Measurements from ENCODE around the gene L1TD1.
"Not testable (repeated sequence)": the region's sequence is repeated elsewhere in the genome, so short reads cannot be mapped to it uniquely, and the experiment has no call there.

Gene L1TD1, protein sequence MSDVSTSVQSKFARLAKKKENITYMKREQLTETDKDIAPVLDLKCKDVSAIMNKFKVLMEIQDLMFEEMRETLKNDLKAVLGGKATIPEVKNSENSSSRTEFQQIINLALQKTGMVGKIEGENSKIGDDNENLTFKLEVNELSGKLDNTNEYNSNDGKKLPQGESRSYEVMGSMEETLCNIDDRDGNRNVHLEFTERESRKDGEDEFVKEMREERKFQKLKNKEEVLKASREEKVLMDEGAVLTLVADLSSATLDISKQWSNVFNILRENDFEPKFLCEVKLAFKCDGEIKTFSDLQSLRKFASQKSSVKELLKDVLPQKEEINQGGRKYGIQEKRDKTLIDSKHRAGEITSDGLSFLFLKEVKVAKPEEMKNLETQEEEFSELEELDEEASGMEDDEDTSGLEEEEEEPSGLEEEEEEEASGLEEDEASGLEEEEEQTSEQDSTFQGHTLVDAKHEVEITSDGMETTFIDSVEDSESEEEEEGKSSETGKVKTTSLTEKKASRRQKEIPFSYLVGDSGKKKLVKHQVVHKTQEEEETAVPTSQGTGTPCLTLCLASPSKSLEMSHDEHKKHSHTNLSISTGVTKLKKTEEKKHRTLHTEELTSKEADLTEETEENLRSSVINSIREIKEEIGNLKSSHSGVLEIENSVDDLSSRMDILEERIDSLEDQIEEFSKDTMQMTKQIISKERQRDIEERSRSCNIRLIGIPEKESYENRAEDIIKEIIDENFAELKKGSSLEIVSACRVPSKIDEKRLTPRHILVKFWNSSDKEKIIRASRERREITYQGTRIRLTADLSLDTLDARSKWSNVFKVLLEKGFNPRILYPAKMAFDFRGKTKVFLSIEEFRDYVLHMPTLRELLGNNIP

GRCh38 chr1:62194651-62195544 is at the start of gene L1TD1:
Gene L1TD1 (plus strand): TSS chr1:62194849. CDS start chr1:62206629, 11,780 bp downstream.
- no peak for DNase-seq (ENCODE audit: low read depth in 1 of 2, low spot score in 1 of 2)

GRCh38 chr1:62159940-62160348 is 34.7 kb upstream of the L1TD1 start:
- DNase-seq (ENCODE audit: low read depth in 1 of 2, low spot score in 1 of 2): no peak

GRCh38 chr1:62161711-62162110 is 32.9 kb upstream of the L1TD1 start:
- DNase-seq (ENCODE audit: low read depth in 1 of 2, low spot score in 1 of 2): no peak

GRCh38 chr1:62170380-62170779 is 24.3 kb upstream of the L1TD1 start:
- DNase-seq (ENCODE audit: low read depth in 1 of 2, low spot score in 1 of 2): not testable (repeated sequence)

DNA sequence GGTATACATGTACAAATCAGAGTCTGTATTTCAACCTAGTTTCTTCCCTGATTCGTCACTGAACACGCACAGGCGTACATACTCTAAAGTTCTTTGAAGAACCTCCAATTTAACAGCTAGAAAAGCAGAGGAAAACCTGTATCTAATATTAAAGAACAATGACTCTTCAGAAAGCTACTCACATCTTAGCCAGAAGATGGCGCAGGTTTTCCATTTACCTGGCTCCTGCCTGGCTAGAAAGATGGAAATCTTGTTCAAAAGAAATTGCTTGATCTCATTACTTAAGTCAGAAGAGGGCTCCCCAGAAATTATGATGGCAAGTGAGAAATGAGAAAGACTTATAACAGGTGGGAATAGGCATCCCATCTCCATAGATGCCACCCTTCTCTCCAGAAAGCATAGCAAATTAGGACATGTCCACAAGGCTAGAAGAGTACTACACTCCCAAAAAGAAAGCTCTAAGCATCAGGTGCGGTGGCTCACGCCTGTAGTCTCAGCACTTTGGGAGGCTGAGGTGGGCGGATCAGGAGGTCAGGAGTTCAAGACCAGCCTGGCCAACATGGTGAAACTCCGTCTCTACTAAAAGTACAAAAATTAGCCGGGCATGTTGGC is 19.0 kb upstream of the L1TD1 start:
- DNase-seq (ENCODE audit: low read depth in 1 of 2, low spot score in 1 of 2): no peak

DNA sequence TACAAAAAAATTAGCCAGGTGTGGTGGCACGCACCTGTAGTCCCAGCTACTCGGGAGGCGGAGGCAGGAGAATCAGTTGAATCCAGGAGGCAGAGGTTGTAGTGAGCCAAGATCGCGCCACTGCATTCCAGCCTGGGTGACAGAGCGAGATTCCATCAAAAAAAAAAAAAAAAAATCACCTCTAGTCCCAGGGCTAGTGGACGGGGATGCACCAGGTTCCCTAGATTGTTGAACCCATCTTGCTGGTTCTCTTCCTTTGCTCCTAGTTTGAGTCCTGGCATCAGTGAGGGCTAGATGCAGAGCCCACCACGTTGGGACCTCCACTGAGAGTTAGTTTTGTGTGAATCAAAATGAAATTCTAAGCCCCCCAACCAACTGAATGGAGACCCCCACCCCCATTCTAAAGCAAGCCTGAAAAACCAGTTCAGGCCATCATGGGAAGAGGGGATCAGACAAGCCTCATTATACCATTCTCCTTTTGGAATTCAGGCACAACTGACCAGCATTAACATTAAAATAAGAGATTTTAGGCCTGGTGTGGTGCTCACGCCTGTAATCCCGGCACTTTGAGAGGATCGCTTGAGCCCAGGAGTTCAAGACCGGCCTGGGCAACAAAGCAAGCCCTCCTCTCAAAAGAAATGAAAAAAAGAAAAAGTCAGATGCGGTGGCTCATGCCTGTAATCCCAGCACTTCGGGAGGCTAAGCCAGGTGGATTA is 17.9 kb upstream of the L1TD1 start:
- no peak for DNase-seq (ENCODE audit: low read depth in 1 of 2, low spot score in 1 of 2)

DNA sequence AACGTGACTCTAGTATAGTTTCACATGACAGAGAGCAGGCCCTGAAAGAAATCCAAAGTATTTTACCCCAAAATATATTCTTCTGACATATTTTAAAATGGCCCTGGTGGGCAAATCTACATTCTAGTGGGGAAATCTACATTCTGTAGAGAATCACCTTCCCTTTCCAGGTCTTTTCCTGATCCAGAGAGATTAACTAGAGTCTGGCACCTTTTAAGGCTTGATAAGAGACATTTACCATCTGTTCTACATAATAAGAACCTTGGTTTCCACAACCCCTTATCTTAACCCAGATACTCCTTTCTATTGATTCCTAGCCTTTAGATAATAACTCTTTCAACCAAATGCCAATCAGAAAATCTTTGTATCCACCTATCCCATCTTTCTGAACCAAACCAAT is 17.0 kb upstream of the L1TD1 start:
- DNase-seq (ENCODE audit: low read depth in 1 of 2, low spot score in 1 of 2): no peak

GRCh38 chr1:62178372-62178771 is 16.3 kb upstream of the L1TD1 start:
- DNase-seq (ENCODE audit: low read depth in 1 of 2, low spot score in 1 of 2): no peak

DNA sequence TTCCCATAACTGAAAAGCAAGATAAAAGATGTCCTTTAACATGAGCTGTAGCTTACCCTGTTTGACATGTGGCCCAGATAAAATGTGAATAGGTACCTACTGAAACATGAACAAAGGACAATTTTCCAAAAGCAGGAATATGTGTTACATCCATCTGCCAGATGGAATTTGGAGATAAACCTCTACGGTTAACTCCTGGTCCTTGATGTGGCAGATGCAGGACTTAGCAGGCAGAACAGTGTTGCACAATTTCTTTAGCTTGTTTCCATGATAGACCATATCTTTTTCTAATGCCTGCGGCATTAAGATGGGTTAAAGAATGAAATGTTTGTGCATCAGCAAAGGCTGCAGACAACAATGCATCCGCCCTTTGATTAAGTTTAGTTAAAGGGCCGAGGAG is 14.6 kb upstream of the L1TD1 start:
- not testable (repeated sequence) for DNase-seq (ENCODE audit: low read depth in 1 of 2, low spot score in 1 of 2)

DNA sequence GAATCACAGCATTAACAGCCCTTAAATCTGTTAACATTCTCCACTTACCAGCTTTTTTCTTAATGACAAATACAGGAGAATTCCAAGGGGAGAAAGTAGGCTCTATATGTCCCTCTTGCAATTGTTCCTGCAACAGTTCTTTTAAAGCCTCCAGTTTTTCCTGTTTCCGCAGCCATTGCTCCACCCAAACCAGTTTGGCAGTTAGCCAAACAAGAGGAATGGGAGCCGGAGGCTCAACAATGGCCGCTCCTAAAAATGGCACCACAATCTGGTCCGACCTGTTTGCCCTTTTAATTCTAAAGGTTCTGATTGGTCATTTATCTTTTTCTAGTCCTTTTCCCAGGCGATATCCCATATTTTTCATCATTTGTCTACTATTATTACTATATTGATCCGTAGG is 14.0 kb upstream of the L1TD1 start:
- no peak for DNase-seq (ENCODE audit: low read depth in 1 of 2, low spot score in 1 of 2)

DNA sequence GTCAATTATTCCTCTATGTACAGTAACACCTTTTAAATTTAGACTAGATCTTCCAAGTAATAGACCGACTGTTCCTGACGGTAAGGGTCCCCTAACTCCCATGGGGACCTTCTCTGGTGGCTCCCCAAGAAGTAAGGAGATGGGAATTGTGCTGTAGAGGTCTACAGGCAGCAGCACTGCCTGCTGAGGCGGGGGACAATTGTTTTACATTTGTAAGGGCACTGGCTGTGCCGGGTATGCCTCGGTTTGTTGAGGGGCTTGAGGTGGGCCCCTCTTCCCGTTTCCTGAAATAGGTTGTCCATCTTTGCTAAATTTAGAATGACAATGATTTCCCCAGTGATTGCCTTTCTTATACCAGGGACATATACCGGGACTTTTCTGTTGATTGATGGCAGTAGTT is 13.1 kb upstream of the L1TD1 start:
- DNase-seq (ENCODE audit: low read depth in 1 of 2, low spot score in 1 of 2): no peak

- DNase-seq (ENCODE audit: low read depth in 1 of 2, low spot score in 1 of 2): not testable (repeated sequence)
Observed at GRCh38 chr1:62182157-62182556, 12.5 kb upstream of the L1TD1 start.

DNA sequence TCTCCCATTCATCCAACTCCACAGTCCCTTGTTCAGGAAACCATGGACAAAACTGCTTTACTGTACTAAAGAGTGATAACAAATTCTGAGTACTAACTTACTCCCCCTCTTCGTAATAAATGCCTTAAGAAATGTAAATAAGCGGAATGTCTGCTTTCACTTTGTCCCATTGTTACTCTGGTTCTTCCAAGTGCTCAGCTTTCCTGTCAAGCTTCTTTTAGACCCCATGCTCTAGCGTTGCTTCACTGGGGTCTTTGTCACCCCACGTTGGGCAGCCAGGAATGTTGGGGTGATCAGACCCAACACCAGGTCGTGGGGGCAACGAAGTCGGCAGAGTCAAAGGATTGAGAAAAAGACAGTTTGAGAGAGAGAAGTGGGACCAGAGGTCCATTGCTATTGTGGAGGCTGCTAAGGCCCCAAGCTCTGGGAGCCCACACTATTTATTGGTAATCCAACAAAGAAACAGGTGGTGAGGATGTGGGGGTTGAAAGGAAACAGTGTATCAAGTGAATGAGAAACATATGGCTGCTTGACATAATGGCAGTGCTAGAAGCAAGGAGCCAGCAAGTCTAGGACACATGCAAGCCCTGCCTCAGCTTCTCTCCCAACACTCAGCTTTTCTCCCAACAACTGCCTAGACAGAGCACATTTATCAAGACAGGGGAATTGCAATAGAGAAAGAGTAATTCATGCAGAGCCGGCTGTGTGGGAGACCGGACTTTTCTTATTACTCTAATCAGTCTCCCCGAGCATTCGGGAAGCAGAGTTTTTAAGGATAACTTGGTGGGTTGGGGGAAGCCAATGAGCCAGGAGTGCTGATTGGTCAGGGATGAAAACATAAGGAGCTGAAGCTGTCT is 11.3 kb upstream of the L1TD1 start:
- DNase-seq (ENCODE audit: low read depth in 1 of 2, low spot score in 1 of 2): not testable (repeated sequence)

DNA sequence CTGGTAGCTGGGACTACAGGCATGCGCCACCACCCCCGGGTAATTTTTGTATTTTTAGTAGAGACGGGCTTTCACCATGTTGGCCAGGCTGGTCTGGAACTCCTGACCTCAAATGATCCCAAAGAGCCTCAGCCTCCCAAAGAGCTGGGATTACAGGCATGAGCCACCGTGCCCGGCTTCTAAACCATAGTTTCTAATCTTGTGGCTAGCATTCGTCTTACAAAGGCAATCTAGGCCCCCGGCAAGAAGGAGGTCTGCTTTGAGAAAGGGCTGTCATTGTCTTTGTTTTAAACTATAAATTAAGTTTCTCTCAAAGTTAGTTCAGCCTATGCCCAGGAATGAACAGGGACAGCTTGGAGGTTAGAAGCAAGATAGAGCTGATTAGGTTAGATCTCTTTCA is 10.3 kb upstream of the L1TD1 start:
- no peak for DNase-seq (ENCODE audit: low read depth in 1 of 2, low spot score in 1 of 2)

DNA sequence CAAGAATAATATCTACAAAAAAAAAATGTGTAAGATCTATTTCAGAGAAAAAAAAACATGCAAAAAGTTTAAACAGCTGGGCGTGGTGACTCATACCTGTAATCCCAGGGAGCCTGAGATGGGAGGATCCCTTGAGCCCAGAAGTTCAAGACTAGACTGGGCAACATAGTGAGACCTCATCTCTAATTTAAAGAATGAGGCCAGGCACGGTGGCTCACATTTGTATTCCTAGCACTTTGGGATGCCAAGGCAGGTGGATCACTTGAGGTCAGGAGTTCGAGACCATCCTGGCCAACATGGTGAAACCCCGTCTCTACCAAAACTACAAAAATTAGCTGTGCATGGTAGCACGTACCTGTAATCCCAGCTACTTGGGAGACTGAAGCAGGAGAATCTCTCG is 9.4 kb upstream of the L1TD1 start:
- not testable (repeated sequence) for DNase-seq (ENCODE audit: low read depth in 1 of 2, low spot score in 1 of 2)

GRCh38 chr1:62185677-62186076 is 9.0 kb upstream of the L1TD1 start:
- DNase-seq (ENCODE audit: low read depth in 1 of 2, low spot score in 1 of 2): no peak

- DNase-seq (ENCODE audit: low read depth in 1 of 2, low spot score in 1 of 2): no peak
Observed at GRCh38 chr1:62187548-62187947, 7.1 kb upstream of the L1TD1 start.

DNA sequence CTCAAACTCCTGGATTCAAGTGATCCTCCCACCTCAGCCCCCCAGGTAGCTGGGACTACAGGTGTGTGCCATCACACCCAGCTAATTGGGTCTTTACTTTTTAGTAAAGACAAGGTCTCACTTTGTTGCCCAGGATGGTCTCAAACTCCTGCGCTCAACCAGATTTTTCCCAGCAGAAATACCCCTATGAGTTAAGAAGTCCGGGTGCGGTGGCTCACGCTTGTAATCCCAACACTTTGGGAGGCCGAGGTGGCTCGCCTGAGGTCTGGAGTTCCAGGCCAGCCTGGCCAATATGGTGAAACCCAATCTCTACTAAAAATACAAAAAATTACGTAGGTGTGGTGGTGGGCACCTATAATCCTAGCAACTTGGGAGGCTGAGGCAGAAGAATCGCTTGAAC is 6.5 kb upstream of the L1TD1 start:
- no peak for DNase-seq (ENCODE audit: low read depth in 1 of 2, low spot score in 1 of 2)

DNA sequence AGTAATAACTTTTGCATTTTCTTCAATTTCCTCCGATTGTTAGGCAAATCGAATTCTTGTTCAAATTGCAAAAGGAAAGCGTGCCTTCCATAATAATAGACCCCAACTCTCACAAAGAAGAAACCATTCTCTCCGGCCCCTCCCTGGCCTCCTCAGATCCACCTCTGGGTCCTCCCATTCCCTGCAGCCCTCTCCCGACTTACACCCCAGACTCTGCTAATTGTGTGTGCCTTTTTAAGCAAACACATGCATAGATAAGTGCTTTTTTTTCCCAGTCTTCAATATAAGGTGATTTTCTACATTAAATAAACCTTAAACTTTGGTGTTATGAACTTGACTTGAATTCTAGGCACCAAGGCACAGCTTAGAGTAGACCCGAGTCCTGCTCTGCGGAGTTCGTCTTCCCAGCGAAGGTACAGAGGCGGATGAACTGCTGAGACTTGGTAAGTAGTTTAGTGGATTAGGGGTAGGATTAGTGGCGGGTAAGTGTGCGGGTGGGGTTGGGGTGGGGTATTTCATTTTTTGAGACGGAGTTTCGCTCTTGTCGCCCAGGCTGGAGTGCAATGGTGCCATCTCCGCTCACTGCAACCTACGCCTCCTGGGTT is 1.5 kb downstream of the L1TD1 start:
- DNase-seq (ENCODE audit: low read depth in 1 of 2, low spot score in 1 of 2): no peak

All from stimulated activated CD4-positive, alpha-beta T cell treated with anti-CD3 and anti-CD28 coated beads, Interleukin-15, amount 100 ng/mL, for 1 hour (primary cell).